NB4 (cell line): ENCODE measurements around the gene SLC35B2.
A peak's percentile ranks its signal among the peaks of the same experiment; 100 is the strongest.

ENCODE experiments used
- DNase-seq: peaks from one replicate; pipeline ENCODE4 v3.0.0; 2010; ENCODE audit warnings: low read depth
- H3K4me3 ChIP-seq: one replicate; pipeline ENCODE4 v1.5.1; 2011; ENCODE audit warnings: mild to moderate bottlenecking, low read depth, low read length, moderate library complexity
- MAX ChIP-seq: IDR thresholded peaks from 2 replicates; pipeline ENCODE4 v1.6.1; 2011; ENCODE audit warnings: low read depth, low read length
- MYC ChIP-seq: IDR thresholded peaks from 2 replicates; pipeline ENCODE4 v1.6.1; 2011; ENCODE audit warnings: low read depth, low read length
- POLR2A ChIP-seq: IDR thresholded peaks from 2 replicates; pipeline ENCODE4 v1.6.1; 2011; ENCODE audit warnings: mild to moderate bottlenecking; ENCODE audit not compliant: insufficient read length; ENCODE audit errors: extremely low read depth
- TF ChIP-seq, protein P1 (sequence below): IDR thresholded peaks from one replicate; pipeline ENCODE4 v1.5.1; 2012; ENCODE audit warnings: low read depth, low read length

The SLC35B2 gene

DNA sequence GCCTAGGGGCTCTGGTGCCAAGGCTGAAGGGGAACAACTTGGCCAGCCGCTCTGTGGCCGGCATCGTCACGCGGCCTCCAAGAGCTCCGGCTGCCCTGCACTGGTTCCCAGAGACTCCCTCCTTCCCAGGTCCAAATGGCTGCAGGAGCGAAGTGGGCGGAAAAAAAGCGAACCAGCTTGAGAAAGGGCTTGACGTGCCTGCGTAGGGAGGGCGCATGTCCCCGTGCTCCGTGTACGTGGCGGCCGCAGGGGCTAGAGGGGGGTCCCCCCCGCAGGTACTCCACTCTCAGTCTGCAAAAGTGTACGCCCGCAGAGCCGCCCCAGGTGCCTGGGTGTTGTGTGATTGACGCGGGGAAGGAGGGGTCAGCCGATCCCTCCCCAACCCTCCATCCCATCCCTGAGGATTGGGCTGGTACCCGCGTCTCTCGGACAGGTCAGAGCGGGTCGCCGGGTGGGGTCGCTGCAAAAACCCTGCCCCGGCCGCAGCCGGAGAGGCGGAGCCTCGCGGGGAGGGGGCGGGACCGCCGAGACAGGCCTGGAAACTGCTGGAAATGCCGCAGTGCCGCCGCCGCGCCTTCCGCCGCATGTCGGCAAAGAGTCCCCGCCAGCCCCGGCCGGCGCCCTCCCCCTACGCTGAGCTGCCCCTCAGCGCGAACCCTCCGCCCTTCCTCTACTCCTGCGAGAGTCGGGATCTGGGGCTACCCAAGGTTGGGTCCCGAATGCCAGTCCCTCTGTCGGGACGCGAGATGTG lies 11.2 kb downstream of the SLC35B2 start:
- TF ChIP-seq MAX (no peak), MYC (peak; percentile 72)
- TF ChIP-seq, protein P1, sequence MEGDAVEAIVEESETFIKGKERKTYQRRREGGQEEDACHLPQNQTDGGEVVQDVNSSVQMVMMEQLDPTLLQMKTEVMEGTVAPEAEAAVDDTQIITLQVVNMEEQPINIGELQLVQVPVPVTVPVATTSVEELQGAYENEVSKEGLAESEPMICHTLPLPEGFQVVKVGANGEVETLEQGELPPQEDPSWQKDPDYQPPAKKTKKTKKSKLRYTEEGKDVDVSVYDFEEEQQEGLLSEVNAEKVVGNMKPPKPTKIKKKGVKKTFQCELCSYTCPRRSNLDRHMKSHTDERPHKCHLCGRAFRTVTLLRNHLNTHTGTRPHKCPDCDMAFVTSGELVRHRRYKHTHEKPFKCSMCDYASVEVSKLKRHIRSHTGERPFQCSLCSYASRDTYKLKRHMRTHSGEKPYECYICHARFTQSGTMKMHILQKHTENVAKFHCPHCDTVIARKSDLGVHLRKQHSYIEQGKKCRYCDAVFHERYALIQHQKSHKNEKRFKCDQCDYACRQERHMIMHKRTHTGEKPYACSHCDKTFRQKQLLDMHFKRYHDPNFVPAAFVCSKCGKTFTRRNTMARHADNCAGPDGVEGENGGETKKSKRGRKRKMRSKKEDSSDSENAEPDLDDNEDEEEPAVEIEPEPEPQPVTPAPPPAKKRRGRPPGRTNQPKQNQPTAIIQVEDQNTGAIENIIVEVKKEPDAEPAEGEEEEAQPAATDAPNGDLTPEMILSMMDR = peak; percentile 26
- peak overlapping the region; percentile 99 for H3K4me3 ChIP-seq
- DNase-seq = peak; percentile 86

DNA sequence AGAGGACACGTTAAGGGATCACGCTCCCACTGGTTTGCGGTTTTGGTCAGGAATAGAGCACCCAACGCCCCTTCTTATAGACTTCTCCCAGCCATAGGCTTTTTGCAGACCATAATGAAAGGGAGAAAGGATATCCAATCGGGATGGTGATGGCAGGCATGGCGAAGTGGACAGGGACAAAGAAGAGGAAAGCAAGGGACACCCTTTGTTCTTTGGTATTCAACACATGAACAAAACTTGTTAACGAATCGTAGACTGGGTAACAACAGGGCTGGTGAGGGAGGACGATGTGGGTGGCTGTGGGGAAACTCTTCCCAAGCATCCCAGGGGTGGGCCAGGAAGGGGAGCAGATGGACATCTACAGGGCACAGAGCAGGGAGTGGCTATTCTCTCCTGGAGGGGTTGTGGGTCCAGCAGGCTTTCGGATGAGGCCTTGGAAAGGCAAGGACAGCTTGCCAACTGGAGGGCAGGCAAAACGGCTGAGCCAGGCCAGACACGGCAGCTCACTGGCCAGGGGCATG lies 11.9 kb downstream of the SLC35B2 start:
- no peak overlapping the region for H3K4me3 ChIP-seq
- TF ChIP-seq POLR2A (no peak), MAX (no peak), MYC (no peak)
- TF ChIP-seq, protein P1 = no peak
- DNase-seq = no peak

DNA sequence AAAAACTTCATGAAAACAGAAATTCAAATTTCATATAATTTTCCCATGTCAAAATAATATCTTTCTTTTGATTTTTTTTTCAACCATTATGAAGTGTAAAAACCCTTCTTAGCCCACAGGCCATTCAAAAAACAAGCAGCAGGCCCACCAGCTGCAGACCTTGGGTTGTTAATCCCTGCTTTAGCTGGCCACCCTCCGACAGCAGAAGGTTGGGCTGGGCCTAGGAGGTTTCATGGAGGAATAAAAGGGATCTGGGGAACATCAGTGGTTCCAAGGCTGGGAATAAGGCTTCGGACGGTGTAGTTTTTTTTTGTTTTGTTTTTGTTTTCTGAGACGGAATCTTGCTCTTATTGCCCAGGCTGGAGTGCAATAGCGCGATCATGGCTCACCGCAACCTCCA lies 14.0 kb downstream of the SLC35B2 start:
- DNase-seq = no peak

DNA sequence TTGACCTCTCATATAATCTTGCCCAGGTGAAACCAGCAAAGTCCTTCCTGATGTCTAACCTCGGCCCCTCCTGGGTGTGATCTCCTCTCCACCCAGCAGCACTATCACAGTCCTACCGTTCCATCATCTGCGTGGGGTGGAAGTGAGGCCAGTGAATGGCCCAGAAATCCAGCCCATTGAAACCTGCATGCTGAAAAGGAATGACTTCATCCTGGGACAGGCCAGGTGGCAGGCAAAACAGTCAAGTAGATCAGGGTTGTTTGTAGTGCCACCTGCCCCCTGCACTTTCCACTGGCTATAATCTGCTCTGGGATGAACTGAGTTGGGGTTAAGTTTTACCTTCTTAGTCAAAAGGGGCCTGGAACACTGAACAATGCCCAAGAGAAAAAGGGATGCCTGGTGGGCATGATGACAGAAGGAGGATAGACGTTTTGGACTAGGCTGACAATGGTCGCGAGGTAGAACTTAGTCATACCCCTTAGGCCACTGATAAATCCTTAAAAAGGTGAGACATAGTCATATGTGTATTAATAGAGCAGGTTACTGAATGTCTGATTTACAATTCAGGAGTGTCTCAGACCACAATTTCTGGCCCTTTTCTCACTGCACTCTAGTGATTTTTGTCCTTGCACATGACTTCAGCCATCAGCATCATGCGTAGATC lies 18.5 kb downstream of the SLC35B2 start:
- no peak for DNase-seq
- H3K4me3 ChIP-seq = no peak overlapping the region
- TF ChIP-seq MYC = no peak
- TF ChIP-seq POLR2A = no peak
- TF ChIP-seq, protein P1 = no peak
- TF ChIP-seq MAX = no peak

More for the DNA sequence above, 14.0 kb downstream of the SLC35B2 start:
- H3K4me3 ChIP-seq = no peak overlapping the region
- TF ChIP-seq MYC (no peak), POLR2A (no peak), MAX (no peak)
- TF ChIP-seq, protein P1 = no peak

- TF ChIP-seq MAX (peak; percentile 32; the same call in 1 of the 2 replicates), POLR2A (peak; percentile 25), MYC (no peak)
- TF ChIP-seq, protein P1 = peak; percentile 90
- peak; percentile 79 for DNase-seq
- H3K4me3 ChIP-seq = peak overlapping the region; percentile 45
Observed at GRCh38 chr6:44237813-44238433, 19.4 kb downstream of the SLC35B2 start.
